ENCODE data around the gene TBC1D22A.
"Not testable (repeated sequence)": the region's sequence is repeated elsewhere in the genome, so short reads cannot be mapped to it uniquely, and the experiment has no call there.

Gene TBC1D22A, protein sequence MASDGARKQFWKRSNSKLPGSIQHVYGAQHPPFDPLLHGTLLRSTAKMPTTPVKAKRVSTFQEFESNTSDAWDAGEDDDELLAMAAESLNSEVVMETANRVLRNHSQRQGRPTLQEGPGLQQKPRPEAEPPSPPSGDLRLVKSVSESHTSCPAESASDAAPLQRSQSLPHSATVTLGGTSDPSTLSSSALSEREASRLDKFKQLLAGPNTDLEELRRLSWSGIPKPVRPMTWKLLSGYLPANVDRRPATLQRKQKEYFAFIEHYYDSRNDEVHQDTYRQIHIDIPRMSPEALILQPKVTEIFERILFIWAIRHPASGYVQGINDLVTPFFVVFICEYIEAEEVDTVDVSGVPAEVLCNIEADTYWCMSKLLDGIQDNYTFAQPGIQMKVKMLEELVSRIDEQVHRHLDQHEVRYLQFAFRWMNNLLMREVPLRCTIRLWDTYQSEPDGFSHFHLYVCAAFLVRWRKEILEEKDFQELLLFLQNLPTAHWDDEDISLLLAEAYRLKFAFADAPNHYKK

GRCh38 chr22:46762238-46763050 lies at the start of gene TBC1D22A:
TSS of gene TBC1D22A (plus strand) at chr22:46762650. CDS start at chr22:46762787, 137 bp downstream.
- peak; percentile 86 to 87 for DNase-seq (ENCODE audit: low read depth in 2 of 2)

- DNase-seq (ENCODE audit: low read depth in 2 of 2), result no peak
Observed at GRCh38 chr22:46714550-46714949, 47.9 kb upstream of the TBC1D22A start.

DNA sequence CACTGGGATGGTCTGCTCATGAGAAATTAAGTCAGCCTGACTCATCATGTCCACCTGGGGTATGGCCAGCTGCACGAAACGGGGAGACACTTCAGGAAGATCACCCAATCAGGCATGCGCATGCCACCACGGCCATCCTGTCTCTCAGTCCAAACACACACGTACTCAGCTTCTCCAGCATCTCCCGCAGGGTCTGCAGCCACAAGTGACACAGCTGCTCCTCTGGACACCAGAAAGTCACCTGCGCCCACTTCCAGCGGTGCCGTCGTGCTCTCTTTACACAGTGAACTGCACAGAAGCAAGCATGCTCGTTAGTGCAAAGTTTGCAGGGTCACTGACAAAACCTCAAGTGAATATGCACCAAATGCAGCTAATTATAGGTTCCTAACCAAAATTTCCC lies 42.5 kb upstream of the TBC1D22A start:
- DNase-seq (ENCODE audit: low read depth in 2 of 2), result no peak

- DNase-seq (ENCODE audit: low read depth in 2 of 2), result no peak
Observed at GRCh38 chr22:46721501-46722085, 40.9 kb upstream of the TBC1D22A start.

DNA sequence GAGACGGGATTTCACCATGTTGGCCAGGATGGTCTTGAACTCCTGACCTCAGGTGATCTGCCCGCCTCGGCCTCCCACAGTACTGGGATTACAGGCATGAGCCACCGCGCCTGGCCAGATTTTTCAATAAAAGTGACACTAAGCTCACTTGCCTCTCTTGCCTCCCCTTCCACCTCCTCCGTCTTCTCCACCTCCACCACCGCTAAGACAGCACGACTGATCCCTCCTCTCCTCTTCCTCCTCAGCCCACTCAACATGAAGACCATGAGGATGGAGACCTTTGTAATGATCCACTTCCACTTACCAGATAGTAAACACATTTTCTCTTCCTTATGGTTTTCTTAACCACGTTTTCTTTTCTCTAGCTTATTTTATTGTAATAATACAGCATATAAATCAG lies 38.6 kb upstream of the TBC1D22A start:
- no peak for DNase-seq (ENCODE audit: low read depth in 2 of 2)

DNA sequence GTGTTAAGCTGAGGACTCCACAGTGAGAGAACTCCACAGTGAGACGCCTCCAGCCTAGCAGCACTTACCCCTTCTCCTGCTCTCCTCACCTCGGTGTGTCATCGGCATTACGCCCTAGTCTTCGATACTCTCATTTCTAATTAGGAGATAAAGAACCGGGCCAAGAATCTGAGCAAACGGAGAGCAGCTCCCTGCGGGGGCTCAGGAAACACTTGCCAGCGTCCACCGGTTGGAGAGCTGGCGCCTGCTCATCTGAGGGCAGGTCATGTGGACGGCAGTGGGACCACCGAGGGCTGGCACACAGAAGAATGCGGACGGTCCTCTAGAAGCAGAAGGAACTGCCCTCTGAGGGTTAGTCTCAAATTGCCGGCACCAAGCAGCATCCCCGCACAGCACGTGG lies 37.4 kb upstream of the TBC1D22A start:
- DNase-seq (ENCODE audit: low read depth in 2 of 2), result no peak

DNA sequence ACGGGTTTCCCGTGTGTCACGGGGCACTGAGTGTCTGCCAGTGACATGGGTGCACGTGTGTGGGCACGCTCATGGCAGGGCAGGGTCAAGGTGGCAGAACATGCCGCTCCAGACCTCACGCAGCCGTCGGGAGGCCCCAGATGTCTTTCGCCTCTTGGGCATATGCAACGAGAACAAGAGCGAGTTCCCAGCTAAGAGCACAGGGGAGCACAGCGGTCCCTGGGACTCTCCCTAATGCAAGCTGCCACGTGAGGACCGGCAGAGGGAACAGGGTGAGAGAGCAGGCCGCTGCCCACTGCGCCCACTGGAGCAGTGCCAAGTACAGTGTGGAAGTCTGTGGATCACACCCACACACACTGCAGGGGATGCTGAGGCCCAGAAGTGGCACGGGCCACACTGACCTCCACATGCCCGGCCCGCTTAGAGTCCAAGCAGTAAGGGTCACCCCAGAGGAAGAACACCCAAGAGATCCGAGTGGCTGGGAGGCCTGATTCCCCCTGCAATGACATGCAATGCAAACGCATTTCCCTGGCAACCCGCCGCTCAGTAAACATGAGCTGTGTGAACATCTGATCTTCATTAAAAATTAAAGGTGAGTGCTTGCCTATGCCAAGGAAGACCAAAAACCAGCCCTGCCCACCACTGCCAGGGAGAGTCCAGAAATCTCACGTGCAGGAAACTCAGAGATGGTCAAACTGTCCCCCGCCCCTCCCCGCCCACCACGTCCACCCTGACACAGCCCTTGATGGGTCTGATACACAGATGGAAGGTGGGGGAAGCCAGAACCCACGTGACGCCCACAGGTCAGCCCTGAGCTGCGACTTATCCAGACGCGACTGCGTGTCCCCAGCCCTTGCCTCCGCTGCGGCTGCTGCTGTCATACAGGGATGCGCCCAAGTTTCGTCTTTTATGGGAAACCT lies 36.1 kb upstream of the TBC1D22A start:
- no peak for DNase-seq (ENCODE audit: low read depth in 2 of 2)

- no peak for DNase-seq (ENCODE audit: low read depth in 2 of 2)
Observed at GRCh38 chr22:46726986-46727317, 35.5 kb upstream of the TBC1D22A start.

DNA sequence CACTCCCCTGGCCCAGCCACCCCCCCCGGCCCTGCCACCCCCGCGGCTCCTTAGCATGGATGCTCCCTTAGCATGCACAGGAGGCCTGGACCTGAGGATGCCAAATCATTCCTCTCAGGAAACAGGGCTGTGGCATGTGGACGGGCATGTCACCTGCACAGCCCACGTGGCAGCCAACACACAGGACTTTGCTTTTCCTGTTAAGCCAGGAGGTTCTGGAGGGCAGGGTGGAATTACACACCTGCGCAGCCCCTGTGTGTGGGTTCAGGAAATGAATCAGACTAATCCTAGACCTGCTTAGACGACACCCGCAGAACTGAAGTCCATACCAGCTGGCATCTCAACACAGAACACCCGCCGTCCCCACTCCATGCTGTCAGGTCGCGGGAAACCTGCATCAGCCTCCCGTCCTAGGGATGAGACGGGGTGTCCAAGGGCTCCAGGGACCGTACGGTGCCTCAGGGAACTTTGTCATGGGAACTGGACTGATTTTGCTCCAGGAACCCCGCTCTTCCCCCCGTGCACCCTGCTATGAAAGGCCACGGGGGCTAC lies 34.6 kb upstream of the TBC1D22A start:
- DNase-seq (ENCODE audit: low read depth in 2 of 2), result no peak

DNA sequence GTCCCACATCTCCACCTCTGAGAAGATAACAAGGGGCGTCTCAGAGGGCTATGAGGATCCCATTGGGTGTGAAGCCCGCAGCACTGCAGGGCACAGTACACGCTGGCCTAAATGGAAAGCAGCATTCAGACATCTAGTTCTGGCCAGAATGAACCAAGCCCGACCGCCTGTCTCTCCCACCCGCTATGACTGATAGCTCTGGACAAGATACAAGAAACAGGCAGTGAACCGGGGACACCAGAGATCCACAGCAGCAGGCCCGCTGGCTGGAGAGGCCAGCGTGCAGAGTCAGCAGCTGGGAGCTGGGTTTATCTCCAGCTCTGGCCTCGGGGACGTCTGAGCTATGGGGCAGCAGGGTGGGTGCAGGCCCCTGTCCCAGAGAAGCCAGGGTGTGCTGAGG lies 34.0 kb upstream of the TBC1D22A start:
- DNase-seq (ENCODE audit: low read depth in 2 of 2), result no peak

- DNase-seq (ENCODE audit: low read depth in 2 of 2), result no peak
Observed at GRCh38 chr22:46730568-46731245, 31.7 kb upstream of the TBC1D22A start.

DNA sequence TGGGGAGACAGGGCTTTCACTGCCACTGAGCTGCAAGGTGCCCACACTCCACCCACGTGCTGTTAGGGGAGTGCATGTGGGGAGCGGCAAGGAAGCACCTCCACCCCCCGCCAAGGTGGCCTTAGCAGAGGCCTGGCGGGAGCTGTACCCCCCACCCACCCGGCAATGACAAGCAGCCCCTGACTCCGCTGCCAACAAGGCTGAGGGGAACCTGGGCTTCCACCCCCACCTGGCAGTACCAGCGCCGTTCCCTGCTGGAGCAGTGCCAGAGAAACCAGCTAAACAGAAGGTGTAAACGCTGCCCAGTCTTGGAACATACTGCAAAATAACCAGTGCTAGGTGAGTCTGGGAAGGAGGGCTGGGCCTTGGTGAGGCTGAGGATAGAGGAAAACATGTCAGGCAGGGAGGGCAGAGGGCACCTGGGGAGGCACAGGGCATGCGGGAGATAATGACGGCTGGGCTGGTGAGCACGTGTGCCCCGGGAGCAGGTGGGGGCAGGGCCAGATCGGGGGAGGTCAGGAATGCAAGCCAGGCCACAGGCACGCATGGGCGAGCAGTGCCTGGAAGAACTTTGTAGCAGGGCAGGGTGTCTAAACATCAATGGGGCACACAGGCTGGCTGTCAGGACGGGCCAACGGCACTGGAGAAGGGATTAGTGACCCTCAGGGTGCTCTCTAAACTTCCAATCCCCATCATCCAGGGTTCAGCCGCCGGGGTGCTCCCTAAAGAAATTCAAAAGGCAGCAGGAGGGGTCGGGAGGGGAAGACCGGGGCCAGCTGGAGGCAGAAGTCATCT lies 31.0 kb upstream of the TBC1D22A start:
- DNase-seq (ENCODE audit: low read depth in 2 of 2), result no peak

DNA sequence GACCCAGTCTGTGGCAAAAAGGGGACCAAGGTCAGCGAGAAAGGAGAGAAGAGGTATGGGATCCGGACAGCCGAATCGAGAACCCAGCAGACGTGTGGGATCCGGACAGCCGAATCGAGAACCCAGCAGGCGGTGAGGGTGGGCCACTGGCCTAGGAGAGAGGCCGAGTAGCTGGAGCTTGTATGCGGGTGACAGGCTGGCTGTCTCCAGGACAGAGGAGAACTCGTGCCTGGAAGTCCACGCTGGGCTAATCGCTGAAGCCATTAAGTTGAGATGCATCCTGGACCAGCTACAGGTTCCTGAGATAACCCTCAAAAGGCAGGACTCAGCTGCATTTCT lies 30.4 kb upstream of the TBC1D22A start:
- no peak for DNase-seq (ENCODE audit: low read depth in 2 of 2)

DNA sequence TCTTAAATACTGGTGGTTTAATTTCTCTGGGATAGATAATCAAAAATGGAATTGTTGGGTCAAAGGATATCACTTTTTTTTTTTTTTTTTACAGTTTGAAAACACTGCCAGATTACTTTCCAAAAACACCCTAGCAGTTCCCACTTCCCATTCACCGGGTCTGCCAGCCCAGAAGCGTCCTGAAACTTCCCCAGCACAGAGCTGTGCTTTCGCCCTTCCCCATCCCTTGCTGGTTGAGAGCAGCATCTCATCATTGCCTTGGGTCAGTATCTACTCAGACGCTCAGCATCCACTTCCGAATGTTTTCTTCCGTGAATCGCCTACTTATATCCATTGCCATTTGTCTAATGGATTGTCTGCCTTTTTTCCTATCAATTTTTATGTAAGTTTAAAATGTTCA lies 29.9 kb upstream of the TBC1D22A start:
- no peak for DNase-seq (ENCODE audit: low read depth in 2 of 2)

- DNase-seq (ENCODE audit: low read depth in 2 of 2), result not testable (repeated sequence)
Observed at GRCh38 chr22:46734213-46734722, 28.2 kb upstream of the TBC1D22A start.

DNA sequence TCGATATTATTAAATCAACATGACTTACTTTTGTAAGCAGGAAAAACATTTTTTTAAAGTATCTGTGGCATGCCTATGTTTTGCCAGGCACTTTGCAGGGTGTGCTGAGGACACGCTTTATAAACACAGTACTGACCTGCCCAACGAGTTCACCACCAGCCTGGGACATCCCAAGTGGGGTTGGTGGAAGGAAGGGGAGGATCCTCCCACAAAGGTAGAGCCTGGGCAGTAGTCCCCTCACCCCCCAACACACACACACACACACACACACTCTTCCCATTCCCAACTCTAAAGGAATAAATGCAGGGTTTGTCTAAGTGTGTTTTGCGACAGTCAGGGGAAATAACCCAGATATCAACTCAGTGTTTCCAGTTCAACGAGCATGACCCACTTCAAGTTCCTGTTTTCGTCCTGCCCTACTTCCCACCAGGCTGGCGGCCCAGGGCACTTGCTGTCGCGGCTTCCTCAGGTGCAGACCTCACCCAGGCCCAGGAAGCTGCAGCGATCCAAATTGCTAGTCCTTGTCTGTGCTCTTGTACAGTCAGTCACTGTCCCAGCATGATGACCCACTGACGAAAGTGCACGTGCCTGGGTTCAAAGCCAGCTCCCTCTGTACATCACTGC lies 27.5 kb upstream of the TBC1D22A start:
- DNase-seq (ENCODE audit: low read depth in 2 of 2), result no peak

DNA sequence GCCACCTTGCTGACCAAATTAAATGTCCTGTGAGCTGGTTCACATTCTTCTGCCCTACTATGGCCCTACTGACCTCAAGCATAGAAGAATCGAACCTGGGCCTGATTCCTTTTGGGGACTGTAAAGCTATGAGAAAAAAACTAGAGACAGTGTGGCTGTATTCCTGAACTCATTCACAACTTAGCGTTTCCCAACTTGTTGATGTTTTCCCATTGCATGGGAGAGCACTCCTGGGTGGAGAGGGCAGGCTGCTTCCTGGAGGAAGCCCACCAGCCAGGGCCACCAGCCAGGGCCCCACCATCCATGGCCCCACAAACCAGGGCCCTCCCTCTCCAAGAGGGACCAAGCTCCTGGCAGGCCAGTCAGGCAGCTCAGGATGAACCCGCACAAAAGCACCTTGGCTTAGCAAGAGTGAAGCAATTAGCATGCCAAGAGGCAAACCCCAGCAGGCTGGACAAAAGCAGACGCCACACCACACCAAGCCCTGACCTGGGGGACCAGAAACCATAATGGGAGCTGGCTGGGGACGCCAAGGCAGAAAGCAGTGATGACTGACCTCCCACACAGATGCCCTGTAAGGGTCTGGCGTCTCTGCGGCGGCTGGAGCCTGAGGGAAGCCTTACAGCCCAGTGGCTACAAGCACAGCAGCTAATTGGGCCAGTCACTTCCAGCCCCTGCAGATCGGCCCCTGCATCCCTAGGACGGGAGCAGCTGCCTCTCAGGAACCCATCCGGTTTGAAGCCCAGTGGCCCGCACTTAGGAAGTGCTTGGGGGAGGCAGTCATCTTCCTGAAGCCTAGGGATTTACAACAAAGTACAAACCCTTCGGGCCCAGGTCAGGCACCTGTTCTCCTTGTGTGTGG lies 26.5 kb upstream of the TBC1D22A start:
- DNase-seq (ENCODE audit: low read depth in 2 of 2), result no peak

GRCh38 chr22:46736705-46737104 lies 25.7 kb upstream of the TBC1D22A start:
- DNase-seq (ENCODE audit: low read depth in 2 of 2), result no peak

Data from stimulated activated CD8-positive, alpha-beta memory T cell treated with anti-CD3 and anti-CD28 coated beads, Interleukin-15, amount 100 ng/mL, for 4 hours (primary cell).